ENCODE measurements around the gene ACAD10. TPM values are rescaled to one million over a fixed set of nuclear protein-coding genes. Genes with fewer than 3 reads are reported as not detected.
"Not testable (repeated sequence)": the region's sequence is repeated elsewhere in the genome, so short reads cannot be mapped to it uniquely, and the experiment has no call there.

The ACAD10 gene
- total RNA-seq, 1 donor = 18.1 TPM

DNA sequence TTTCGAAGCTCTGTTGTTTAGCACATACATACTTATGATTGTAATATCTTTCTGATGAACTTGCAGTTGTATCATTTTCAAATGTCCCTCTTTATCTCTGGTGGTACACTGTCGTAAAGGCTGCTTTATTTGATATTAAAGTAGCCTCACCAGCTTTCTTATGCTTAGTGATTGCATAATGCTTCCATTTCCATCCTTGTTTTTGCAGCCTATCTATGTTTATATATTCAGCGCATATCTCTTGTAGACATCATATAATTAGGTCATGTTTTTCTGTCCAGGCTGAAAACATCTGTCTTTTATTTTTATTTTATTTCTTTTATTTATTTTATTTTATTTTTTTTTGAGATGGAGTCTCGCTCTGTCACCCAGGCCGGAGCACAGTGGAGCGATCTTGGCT lies 34.6 kb downstream of the ACAD10 start:
- H3K79me2 ChIP-seq (ENCODE audit: insufficient read depth, low read length) = no peaks in the 10 kb centered on the region
- peaks cover 26% of the 10 kb centered on the region for H3K36me3 ChIP-seq (ENCODE audit: insufficient read depth, low read length)
- H3K27me3 ChIP-seq (ENCODE audit: insufficient read depth, low read length) = no peaks in the 10 kb centered on the region
- no peaks in the 10 kb centered on the region for H3K4me1 ChIP-seq (ENCODE audit: insufficient read depth, low read length)
- no peaks in the 10 kb centered on the region for H3K9me3 ChIP-seq (ENCODE audit: low read depth, low read length)
- H2AFZ ChIP-seq (ENCODE audit: low read length) = no peak overlapping the region
- H3K4me2 ChIP-seq (ENCODE audit: insufficient read depth, low read length) = no peak overlapping the region
- no peaks in the 10 kb centered on the region for H4K20me1 ChIP-seq (ENCODE audit: insufficient read depth, low read length)
- no peak for DNase-seq (ENCODE audit: insufficient read length, low spot score, missing footprints)
- no peak overlapping the region for H3K4me3 ChIP-seq (ENCODE audit: insufficient read depth, low read length)
- TF ChIP-seq, protein P1, sequence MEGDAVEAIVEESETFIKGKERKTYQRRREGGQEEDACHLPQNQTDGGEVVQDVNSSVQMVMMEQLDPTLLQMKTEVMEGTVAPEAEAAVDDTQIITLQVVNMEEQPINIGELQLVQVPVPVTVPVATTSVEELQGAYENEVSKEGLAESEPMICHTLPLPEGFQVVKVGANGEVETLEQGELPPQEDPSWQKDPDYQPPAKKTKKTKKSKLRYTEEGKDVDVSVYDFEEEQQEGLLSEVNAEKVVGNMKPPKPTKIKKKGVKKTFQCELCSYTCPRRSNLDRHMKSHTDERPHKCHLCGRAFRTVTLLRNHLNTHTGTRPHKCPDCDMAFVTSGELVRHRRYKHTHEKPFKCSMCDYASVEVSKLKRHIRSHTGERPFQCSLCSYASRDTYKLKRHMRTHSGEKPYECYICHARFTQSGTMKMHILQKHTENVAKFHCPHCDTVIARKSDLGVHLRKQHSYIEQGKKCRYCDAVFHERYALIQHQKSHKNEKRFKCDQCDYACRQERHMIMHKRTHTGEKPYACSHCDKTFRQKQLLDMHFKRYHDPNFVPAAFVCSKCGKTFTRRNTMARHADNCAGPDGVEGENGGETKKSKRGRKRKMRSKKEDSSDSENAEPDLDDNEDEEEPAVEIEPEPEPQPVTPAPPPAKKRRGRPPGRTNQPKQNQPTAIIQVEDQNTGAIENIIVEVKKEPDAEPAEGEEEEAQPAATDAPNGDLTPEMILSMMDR (IDR thresholded peaks at IDR 0.05; ENCODE audit: extremely low read depth, low read depth, low read length) = no peak
- H3K27ac ChIP-seq (ENCODE audit: low read depth, low read length) = no peak overlapping the region

DNA sequence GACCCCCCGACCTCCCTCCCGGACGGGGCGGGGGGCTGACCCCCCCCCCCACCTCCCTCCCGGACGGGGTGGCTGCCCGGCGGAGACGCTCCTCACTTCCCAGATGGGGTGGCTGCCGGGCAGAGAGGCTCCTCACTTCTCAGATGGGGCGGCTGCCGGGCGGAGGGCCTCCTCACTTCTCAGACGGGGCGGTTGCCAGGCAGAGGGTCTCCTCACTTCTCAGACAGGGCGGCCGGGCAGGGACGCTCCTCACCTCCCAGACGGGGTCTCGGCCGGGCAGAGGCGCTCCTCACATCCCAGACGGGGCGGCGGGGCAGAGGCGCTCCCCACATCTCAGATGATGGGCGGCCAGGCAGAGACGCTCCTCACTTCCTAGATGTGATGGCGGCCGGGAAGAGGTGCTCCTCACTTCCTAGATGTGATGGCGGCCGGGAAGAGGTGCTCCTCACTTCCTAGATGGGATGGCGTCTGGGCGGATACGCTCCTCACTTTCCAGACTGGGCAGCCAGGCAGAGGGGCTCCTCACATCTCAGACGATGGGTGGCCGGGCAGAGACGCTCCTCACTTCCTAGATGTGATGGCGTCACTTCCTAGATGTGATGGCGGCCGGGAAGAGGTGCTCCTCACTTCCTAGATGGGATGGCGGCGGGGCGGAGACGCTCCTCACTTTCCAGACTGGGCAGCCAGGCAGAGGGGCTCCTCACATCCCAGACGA lies 38.0 kb downstream of the ACAD10 start:
- H2AFZ ChIP-seq (ENCODE audit: low read length); H4K20me1 ChIP-seq (ENCODE audit: insufficient read depth, low read length); H3K4me3 ChIP-seq (ENCODE audit: insufficient read depth, low read length); H3K27ac ChIP-seq (ENCODE audit: low read depth, low read length); DNase-seq (ENCODE audit: insufficient read length, low spot score, missing footprints); H3K4me1 ChIP-seq (ENCODE audit: insufficient read depth, low read length); H3K27me3 ChIP-seq (ENCODE audit: insufficient read depth, low read length); H3K79me2 ChIP-seq (ENCODE audit: insufficient read depth, low read length); H3K4me2 ChIP-seq (ENCODE audit: insufficient read depth, low read length); H3K36me3 ChIP-seq (ENCODE audit: insufficient read depth, low read length); H3K9me3 ChIP-seq (ENCODE audit: low read depth, low read length): not testable (repeated sequence)

GRCh38 chr12:111728795-111729194 lies 42.9 kb downstream of the ACAD10 start:
- H3K79me2 ChIP-seq (ENCODE audit: insufficient read depth, low read length) = no peaks in the 10 kb centered on the region
- DNase-seq (ENCODE audit: insufficient read length, low spot score, missing footprints) = no peak

DNA sequence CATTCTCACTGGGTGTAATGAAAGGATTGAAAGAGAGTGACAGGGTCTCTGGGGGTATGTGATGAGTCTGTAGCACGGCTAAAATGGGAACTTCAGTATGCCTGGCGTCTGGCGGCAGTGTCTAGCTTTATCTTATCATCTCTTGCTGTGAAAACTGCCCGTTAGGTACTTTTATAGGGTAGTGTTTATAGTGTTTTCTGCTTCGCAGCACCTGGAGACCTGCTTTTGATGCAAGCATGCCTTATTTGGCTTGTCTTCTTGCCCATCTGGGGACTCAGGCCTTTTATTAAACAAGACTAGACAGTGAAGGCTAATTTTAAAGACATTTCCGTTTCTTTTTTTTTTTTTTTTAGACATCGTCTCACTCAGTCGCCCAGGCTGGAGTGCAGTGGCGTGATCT lies 44.6 kb downstream of the ACAD10 start:
- no peak overlapping the region for H3K4me3 ChIP-seq (ENCODE audit: insufficient read depth, low read length)
- H3K9me3 ChIP-seq (ENCODE audit: low read depth, low read length) = no peaks in the 10 kb centered on the region
- no peaks in the 10 kb centered on the region for H3K4me1 ChIP-seq (ENCODE audit: insufficient read depth, low read length)
- H2AFZ ChIP-seq (ENCODE audit: low read length) = no peak overlapping the region
- H3K36me3 ChIP-seq (ENCODE audit: insufficient read depth, low read length) = peaks cover 13% of the 10 kb centered on the region
- H3K79me2 ChIP-seq (ENCODE audit: insufficient read depth, low read length) = no peaks in the 10 kb centered on the region
- TF ChIP-seq, protein P1 (IDR thresholded peaks at IDR 0.05; ENCODE audit: extremely low read depth, low read depth, low read length) = no peak
- no peaks in the 10 kb centered on the region for H3K27me3 ChIP-seq (ENCODE audit: insufficient read depth, low read length)
- no peaks in the 10 kb centered on the region for H4K20me1 ChIP-seq (ENCODE audit: insufficient read depth, low read length)
- H3K4me2 ChIP-seq (ENCODE audit: insufficient read depth, low read length) = no peak overlapping the region
- no peak overlapping the region for H3K27ac ChIP-seq (ENCODE audit: low read depth, low read length)
- no peak for DNase-seq (ENCODE audit: insufficient read length, low spot score, missing footprints)

More at GRCh38 chr12:111728795-111729194, 42.9 kb downstream of the ACAD10 start:
- no peaks in the 10 kb centered on the region for H3K9me3 ChIP-seq (ENCODE audit: low read depth, low read length)
- no peak overlapping the region for H2AFZ ChIP-seq (ENCODE audit: low read length)
- H3K4me3 ChIP-seq (ENCODE audit: insufficient read depth, low read length) = no peak overlapping the region
- H3K4me2 ChIP-seq (ENCODE audit: insufficient read depth, low read length) = no peak overlapping the region
- H3K36me3 ChIP-seq (ENCODE audit: insufficient read depth, low read length) = peaks cover 13% of the 10 kb centered on the region
- H3K27ac ChIP-seq (ENCODE audit: low read depth, low read length) = no peak overlapping the region
- no peaks in the 10 kb centered on the region for H3K27me3 ChIP-seq (ENCODE audit: insufficient read depth, low read length)
- TF ChIP-seq, protein P1 (IDR thresholded peaks at IDR 0.05; ENCODE audit: extremely low read depth, low read depth, low read length) = no peak
- H4K20me1 ChIP-seq (ENCODE audit: insufficient read depth, low read length) = no peaks in the 10 kb centered on the region
- no peaks in the 10 kb centered on the region for H3K4me1 ChIP-seq (ENCODE audit: insufficient read depth, low read length)
